ENCODE measurements around the gene MMEL1.

Gene MMEL1

DNA sequence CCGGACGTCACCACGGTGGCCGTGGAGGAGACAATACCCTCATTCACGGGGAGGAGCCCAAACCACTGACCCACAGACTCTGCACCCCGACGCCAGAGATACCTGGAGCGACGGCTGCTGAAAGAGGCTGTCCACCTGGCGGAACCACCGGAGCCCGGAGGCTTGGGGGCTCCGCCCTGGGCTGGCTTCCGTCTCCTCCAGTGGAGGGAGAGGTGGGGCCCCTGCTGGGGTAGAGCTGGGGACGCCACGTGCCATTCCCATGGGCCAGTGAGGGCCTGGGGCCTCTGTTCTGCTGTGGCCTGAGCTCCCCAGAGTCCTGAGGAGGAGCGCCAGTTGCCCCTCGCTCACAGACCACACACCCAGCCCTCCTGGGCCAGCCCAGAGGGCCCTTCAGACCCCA, 69.6 kb downstream of the MMEL1 start:
- Histone ChIP-seq H3K9ac (ENCODE audit: low read depth, low read length) (no peak overlapping the region), H3K4me1 (ENCODE audit: insufficient read depth, low read length) (no peaks in the 10 kb centered on the region), H3K4me3 (ENCODE audit: low read length) (no peak overlapping the region), H3K27ac (ENCODE audit: low read depth, low read length) (no peak overlapping the region), H3K9me3 (ENCODE audit: insufficient read depth, low read depth, low read length) (no peaks in the 10 kb centered on the region), H3K36me3 (ENCODE audit: insufficient read depth, low read length) (no peaks in the 10 kb centered on the region), H3K27me3 (ENCODE audit: insufficient read depth, low read length) (no peaks in the 10 kb centered on the region)
- WGBS, result 88% methylated on average over 18 of the region's 18 CpGs

GRCh38 chr1:2561898-2562895, 70.6 kb downstream of the MMEL1 start:
- 90% methylated on average over 22 of the region's 24 CpGs for WGBS
- H3K27ac ChIP-seq (ENCODE audit: low read depth, low read length), result no peak overlapping the region

GRCh38 chr1:2561446-2561845, 71.4 kb downstream of the MMEL1 start:
- Histone ChIP-seq H3K4me3 (ENCODE audit: low read length) (no peak overlapping the region), H3K9me3 (ENCODE audit: insufficient read depth, low read depth, low read length) (no peaks in the 10 kb centered on the region), H3K4me1 (ENCODE audit: insufficient read depth, low read length) (0 out of 2 replicates have a peak, but pooled peaks cover 3% of the 10 kb centered on the region), H3K36me3 (ENCODE audit: insufficient read depth, low read length) (no peaks in the 10 kb centered on the region), H3K27ac (ENCODE audit: low read depth, low read length) (no peak overlapping the region), H3K9ac (ENCODE audit: low read depth, low read length) (no peak overlapping the region), H3K27me3 (ENCODE audit: insufficient read depth, low read length) (no peaks in the 10 kb centered on the region)
- WGBS, result 92% methylated on average over 11 of the region's 11 CpGs

More at GRCh38 chr1:2561898-2562895, 70.6 kb downstream of the MMEL1 start:
- no peak overlapping the region for H3K9ac ChIP-seq (ENCODE audit: low read depth, low read length)
- H3K36me3 ChIP-seq (ENCODE audit: insufficient read depth, low read length), result no peaks in the 10 kb centered on the region
- H3K4me1 ChIP-seq (ENCODE audit: insufficient read depth, low read length), result no peaks in the 10 kb centered on the region
- H3K27me3 ChIP-seq (ENCODE audit: insufficient read depth, low read length), result no peaks in the 10 kb centered on the region
- H3K4me3 ChIP-seq (ENCODE audit: low read length), result no peak overlapping the region
- H3K9me3 ChIP-seq (ENCODE audit: insufficient read depth, low read depth, low read length), result no peaks in the 10 kb centered on the region

- Histone ChIP-seq H3K36me3 (ENCODE audit: insufficient read depth, low read length) (no peaks in the 10 kb centered on the region), H3K27ac (ENCODE audit: low read depth, low read length) (no peak overlapping the region), H3K4me3 (ENCODE audit: low read length) (no peak overlapping the region), H3K4me1 (ENCODE audit: insufficient read depth, low read length) (0 out of 2 replicates have a peak, but pooled peaks cover 5% of the 10 kb centered on the region), H3K27me3 (ENCODE audit: insufficient read depth, low read length) (no peaks in the 10 kb centered on the region), H3K9me3 (ENCODE audit: insufficient read depth, low read depth, low read length) (no peaks in the 10 kb centered on the region), H3K9ac (ENCODE audit: low read depth, low read length) (no peak overlapping the region)
- WGBS, result 91% methylated on average over 15 of the region's 15 CpGs
These were observed 72.3 kb downstream of the MMEL1 start for GRCh38 chr1:2560299-2561073.

- H3K27ac ChIP-seq (ENCODE audit: low read depth, low read length), result no peak overlapping the region
- H3K4me3 ChIP-seq (ENCODE audit: low read length), result no peak overlapping the region
- H3K27me3 ChIP-seq (ENCODE audit: insufficient read depth, low read length), result no peaks in the 10 kb centered on the region
- H3K9me3 ChIP-seq (ENCODE audit: insufficient read depth, low read depth, low read length), result no peaks in the 10 kb centered on the region
- 0 out of 2 replicates have a peak, but pooled peaks cover 5% of the 10 kb centered on the region for H3K4me1 ChIP-seq (ENCODE audit: insufficient read depth, low read length)
- no peak overlapping the region for H3K9ac ChIP-seq (ENCODE audit: low read depth, low read length)
- 91% methylated on average over 35 of the region's 35 CpGs for WGBS
- no peaks in the 10 kb centered on the region for H3K36me3 ChIP-seq (ENCODE audit: insufficient read depth, low read length)
These were observed 73.1 kb downstream of the MMEL1 start for GRCh38 chr1:2559509-2560298.

DNA sequence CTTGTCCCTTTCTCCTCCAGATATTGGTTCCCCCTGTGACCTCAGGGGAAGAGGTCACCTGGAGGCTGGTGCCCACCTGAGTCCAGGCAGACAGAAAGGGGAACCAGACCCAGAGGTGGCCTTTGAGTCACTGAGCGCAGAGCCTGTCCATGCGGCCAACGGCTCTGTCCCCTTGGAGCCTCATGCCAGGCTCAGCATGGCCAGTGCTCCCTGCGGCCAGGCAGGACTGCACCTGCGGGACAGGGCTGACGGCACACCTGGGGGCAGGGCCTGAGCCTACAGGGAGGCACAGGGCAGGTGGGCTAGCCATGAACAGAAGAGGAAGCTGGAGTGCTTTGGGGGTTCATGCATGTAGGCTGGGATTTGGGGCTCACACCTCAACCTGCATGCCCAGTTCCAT, 74.0 kb downstream of the MMEL1 start:
- Histone ChIP-seq H3K27me3 (ENCODE audit: insufficient read depth, low read length) (no peaks in the 10 kb centered on the region), H3K9me3 (ENCODE audit: insufficient read depth, low read depth, low read length) (no peaks in the 10 kb centered on the region), H3K27ac (ENCODE audit: low read depth, low read length) (no peak overlapping the region), H3K4me1 (ENCODE audit: insufficient read depth, low read length) (0 out of 2 replicates have a peak, but pooled peaks cover 5% of the 10 kb centered on the region), H3K9ac (ENCODE audit: low read depth, low read length) (no peak overlapping the region), H3K36me3 (ENCODE audit: insufficient read depth, low read length) (no peaks in the 10 kb centered on the region), H3K4me3 (ENCODE audit: low read length) (no peak overlapping the region)
- WGBS, result 95% methylated on average over 6 of the region's 6 CpGs

DNA sequence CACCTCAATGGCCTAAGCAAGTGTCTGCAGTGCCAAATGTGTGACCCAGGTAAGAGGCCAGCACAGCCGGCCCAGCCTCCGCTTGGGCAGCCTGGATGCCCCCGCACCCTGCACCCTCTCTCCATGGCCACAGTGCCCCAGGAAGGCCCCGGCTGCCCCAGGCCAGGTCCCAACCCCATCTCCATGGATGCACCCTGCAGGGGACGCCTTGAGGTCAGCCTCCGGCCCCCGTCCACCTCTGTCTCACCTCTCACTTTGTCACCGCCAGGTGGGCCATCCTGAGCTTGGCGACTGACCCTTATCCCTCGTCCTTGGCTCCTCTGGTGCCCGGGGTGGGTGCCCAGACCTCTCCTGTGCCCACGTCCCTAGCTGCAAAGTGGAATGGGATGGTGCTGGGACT, 74.4 kb downstream of the MMEL1 start:
- Histone ChIP-seq H3K27me3 (ENCODE audit: insufficient read depth, low read length) (no peaks in the 10 kb centered on the region), H3K36me3 (ENCODE audit: insufficient read depth, low read length) (no peaks in the 10 kb centered on the region), H3K27ac (ENCODE audit: low read depth, low read length) (no peak overlapping the region), H3K9me3 (ENCODE audit: insufficient read depth, low read depth, low read length) (no peaks in the 10 kb centered on the region), H3K9ac (ENCODE audit: low read depth, low read length) (no peak overlapping the region), H3K4me1 (ENCODE audit: insufficient read depth, low read length) (0 out of 2 replicates have a peak, but pooled peaks cover 5% of the 10 kb centered on the region), H3K4me3 (ENCODE audit: low read length) (no peak overlapping the region)
- 93% methylated on average over 12 of the region's 12 CpGs for WGBS

- Histone ChIP-seq H3K27me3 (ENCODE audit: insufficient read depth, low read length) (no peaks in the 10 kb centered on the region), H3K27ac (ENCODE audit: low read depth, low read length) (no peak overlapping the region), H3K36me3 (ENCODE audit: insufficient read depth, low read length) (no peaks in the 10 kb centered on the region), H3K4me1 (ENCODE audit: insufficient read depth, low read length) (0 out of 2 replicates have a peak, but pooled peaks cover 5% of the 10 kb centered on the region), H3K9me3 (ENCODE audit: insufficient read depth, low read depth, low read length) (no peaks in the 10 kb centered on the region), H3K9ac (ENCODE audit: low read depth, low read length) (no peak overlapping the region), H3K4me3 (ENCODE audit: low read length) (no peak overlapping the region)
- 91% methylated on average over 30 of the region's 30 CpGs for WGBS
These were observed 75.1 kb downstream of the MMEL1 start for GRCh38 chr1:2557482-2558400.

DNA sequence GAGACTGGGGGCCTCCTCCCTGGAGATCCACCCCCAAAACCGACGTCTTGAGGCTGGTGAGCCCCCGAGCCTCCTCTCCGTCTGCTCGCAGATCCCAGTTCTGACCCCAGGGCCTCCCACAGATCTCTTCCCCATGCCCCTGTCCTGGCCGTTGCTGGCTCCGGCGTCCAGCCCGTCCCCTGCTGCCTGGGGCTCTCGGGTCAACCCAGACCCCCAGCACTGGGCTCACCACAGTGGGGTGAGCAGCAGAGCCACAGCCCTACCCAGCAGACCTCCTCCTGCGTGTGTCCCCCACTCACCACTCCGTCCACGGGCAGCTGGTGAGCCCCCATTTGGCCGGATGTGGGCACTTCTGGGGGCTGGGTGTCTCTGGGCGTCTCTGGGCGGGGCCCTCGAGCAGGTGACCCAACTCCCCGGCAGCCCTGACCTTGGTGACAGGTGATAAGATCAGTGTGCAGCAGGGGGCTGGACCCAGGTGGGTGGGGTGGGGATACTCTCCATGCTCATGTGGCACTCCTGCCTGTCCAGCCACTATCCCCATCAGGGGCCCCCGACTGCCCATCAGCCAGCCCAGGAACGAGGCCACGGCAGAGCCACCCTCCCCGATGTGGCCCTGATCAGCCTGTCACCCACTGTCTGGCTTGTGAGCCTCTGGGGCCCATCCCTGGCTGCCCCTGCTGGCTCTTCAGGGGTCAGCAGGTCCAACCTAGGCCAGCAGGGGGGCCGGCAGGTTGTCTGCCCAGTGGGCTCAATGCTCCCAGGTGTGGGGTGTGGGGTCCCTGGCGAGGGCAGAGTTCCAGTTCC, 75.9 kb downstream of the MMEL1 start:
- Histone ChIP-seq H3K4me1 (ENCODE audit: insufficient read depth, low read length) (0 out of 2 replicates have a peak, but pooled peaks cover 5% of the 10 kb centered on the region), H3K4me3 (ENCODE audit: low read length) (no peak overlapping the region), H3K36me3 (ENCODE audit: insufficient read depth, low read length) (no peaks in the 10 kb centered on the region), H3K9me3 (ENCODE audit: insufficient read depth, low read depth, low read length) (no peaks in the 10 kb centered on the region), H3K27ac (ENCODE audit: low read depth, low read length) (no peak overlapping the region), H3K27me3 (ENCODE audit: insufficient read depth, low read length) (no peaks in the 10 kb centered on the region), H3K9ac (ENCODE audit: low read depth, low read length) (no peak overlapping the region)
- 86% methylated on average over 24 of the region's 24 CpGs for WGBS

Data from HUES64 (cell line).